Gastrocnemius medialis (tissue), 4 donors: ENCODE measurements around the gene MAP1LC3B2. TPM values are rescaled to one million over a fixed set of nuclear protein-coding genes. Genes with fewer than 3 reads are reported as not detected.

Source experiments
- ATAC-seq, 2 donors: fragments of 150-250 bp; one replicate each; pipeline ENCODE4 v1.9.1; 2016
- DNase-seq, 2 donors: peaks; one replicate each; pipeline ENCODE4 v3.0.0-alpha.2; 2019
- H3K27ac ChIP-seq, 4 donors: fragments of 200-600 bp; sonication (generic); 1 replicate in 1 of 4; 2 replicates in 3 of 4; pipeline ENCODE4 v1.5.1; 2016 to 2018; ENCODE audit warnings: mild to moderate bottlenecking in 2 of 4, moderate library complexity in 1 of 4
- H3K27me3 ChIP-seq, 3 donors: fragments of 200-600 bp; sonication (generic) in 2 of 3; 1 replicate in 1 of 3; 2 replicates in 2 of 3; pipeline versions ENCODE4 v1.5.1 to v1.6.0; 2016 to 2019; ENCODE audit warnings: mild to moderate bottlenecking in 1 of 3, moderate library complexity in 1 of 3
- H3K36me3 ChIP-seq, 2 donors: fragments of 200-600 bp; sonication (generic) in 1 of 2; one replicate each; pipeline ENCODE4 v1.5.1; 2017 to 2018
- H3K4me1 ChIP-seq, 2 donors: fragments of 200-600 bp; sonication (generic) in 1 of 2; one replicate each; pipeline ENCODE4 v1.5.1; 2016 to 2017; ENCODE audit warnings: mild to moderate bottlenecking in 2 of 2
- H3K4me3 ChIP-seq, 4 donors: fragments of 200-600 bp; sonication (generic) in 3 of 4; 1 replicate in 1 of 4; 2 replicates in 3 of 4; pipeline ENCODE4 v1.5.1; 2016 to 2019; ENCODE audit warnings: mild to moderate bottlenecking in 2 of 4
- H3K9me3 ChIP-seq, 3 donors: fragments of 200-600 bp; sonication (generic) in 2 of 3; 1 replicate in 1 of 3; 2 replicates in 2 of 3; pipeline ENCODE4 v1.5.1; 2016 to 2019
- POLR2A ChIP-seq, 2 donors: fragments of 450-650 bp; IDR thresholded peaks; one replicate each; pipeline ENCODE4 v1.6.1; 2017; ENCODE audit warnings: antibody characterized with exemption in 2 of 2, mild to moderate bottlenecking in 2 of 2, moderate library complexity in 2 of 2
- in situ Hi-C, 4 donors: fragments of 200-750 bp; cut with MboI; loops; one replicate each; pipeline versions ENCODE4 v1.15.0 to v1.8.0; 2017; ENCODE audit warnings: low sequenced_read_pairs in 4 of 4
- intact Hi-C: fragments of 100-400 bp; cut with DNase I; formaldehyde crosslinking; loops from one replicate; pipeline ENCODE4 v1.15.1; 2023; ENCODE audit warnings: low total_unique reads
- total RNA-seq, 4 donors: library from RNA; depleted of rRNA; stranded (reverse); fragments of >200 nt; gene quantifications; one replicate each; pipeline versions ENCODE4 v1.1.0 to v1.2.3, GENCODE V29; 2016
- TF ChIP-seq, protein P1 (sequence below), 5 experiments: fragments of 450-650 bp in 3 of 5; fragments of 200-600 bp in 2 of 5; sonication (generic) in 2 of 5; IDR thresholded peaks in 4 of 5; conservative IDR thresholded peaks in 1 of 5; 1 replicate in 4 of 5; 2 replicates in 1 of 5; pipeline ENCODE4 v1.5.1; 2016 to 2019; ENCODE audit warnings: antibody characterized with exemption in 5 of 5, mild to moderate bottlenecking in 3 of 5, moderate library complexity in 3 of 5

Gene MAP1LC3B2
- total RNA-seq, 4 donors from 2014 or later: 0.68 to 2.5 (median 1.4) TPM

DNA sequence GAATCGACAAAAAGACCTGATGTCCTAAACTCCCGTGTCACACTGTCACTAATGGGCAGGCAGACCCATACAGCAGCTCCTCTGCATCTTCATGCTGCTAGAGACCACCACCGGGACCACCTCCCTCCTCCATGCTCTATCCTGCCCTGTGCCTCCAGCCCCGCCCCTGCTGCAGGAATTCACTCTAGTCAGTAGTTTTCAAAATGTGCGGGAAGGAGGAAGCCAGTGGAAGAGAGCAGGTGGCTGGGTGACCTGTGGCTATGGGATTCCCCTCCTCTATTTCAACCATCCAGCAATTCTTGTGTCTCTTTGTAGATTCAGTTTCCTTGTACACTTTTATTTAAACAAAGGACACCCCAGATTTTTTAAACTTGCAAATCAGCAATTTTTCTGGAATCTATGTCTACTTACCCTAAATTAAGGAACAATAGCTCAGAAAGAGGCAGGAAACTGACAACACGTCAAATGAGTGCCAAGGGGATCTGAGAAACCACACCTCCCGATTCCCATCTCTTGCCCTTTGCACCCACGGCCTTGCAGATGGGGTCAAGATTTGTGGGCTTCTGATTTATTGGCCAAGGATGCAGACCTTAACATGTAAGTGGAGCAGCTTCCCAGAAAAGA, 20.4 kb upstream of the MAP1LC3B2 start:
- Histone ChIP-seq H3K36me3 (no peaks in the 10 kb centered on the region), H3K27me3 (no peaks in the 10 kb centered on the region), H3K4me3 (no peak overlapping the region), H3K4me1 (peaks cover 0 to 15% of the 10 kb centered on the region in 2 donors), H3K9me3 (no peaks in the 10 kb centered on the region), H3K27ac (peak overlapping the region in 2 of 4 donors; percentile 35 to 46)
- TF ChIP-seq, protein P1, sequence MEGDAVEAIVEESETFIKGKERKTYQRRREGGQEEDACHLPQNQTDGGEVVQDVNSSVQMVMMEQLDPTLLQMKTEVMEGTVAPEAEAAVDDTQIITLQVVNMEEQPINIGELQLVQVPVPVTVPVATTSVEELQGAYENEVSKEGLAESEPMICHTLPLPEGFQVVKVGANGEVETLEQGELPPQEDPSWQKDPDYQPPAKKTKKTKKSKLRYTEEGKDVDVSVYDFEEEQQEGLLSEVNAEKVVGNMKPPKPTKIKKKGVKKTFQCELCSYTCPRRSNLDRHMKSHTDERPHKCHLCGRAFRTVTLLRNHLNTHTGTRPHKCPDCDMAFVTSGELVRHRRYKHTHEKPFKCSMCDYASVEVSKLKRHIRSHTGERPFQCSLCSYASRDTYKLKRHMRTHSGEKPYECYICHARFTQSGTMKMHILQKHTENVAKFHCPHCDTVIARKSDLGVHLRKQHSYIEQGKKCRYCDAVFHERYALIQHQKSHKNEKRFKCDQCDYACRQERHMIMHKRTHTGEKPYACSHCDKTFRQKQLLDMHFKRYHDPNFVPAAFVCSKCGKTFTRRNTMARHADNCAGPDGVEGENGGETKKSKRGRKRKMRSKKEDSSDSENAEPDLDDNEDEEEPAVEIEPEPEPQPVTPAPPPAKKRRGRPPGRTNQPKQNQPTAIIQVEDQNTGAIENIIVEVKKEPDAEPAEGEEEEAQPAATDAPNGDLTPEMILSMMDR (IDR thresholded peaks at IDR 0.05 in 4 of 5, conservative IDR thresholded peaks at IDR 0.05 in 1 of 5): no peak
- no peak for TF ChIP-seq POLR2A (IDR thresholded peaks at IDR 0.05)
- in situ Hi-C loops (no loop called here), intact Hi-C loops (loop anchor here (5.0 kb wide), 1 partner anchor 221 kb away; no protein-coding TSS in a partner anchor)
- DNase-seq (no peak), ATAC-seq (no peak)

DNA sequence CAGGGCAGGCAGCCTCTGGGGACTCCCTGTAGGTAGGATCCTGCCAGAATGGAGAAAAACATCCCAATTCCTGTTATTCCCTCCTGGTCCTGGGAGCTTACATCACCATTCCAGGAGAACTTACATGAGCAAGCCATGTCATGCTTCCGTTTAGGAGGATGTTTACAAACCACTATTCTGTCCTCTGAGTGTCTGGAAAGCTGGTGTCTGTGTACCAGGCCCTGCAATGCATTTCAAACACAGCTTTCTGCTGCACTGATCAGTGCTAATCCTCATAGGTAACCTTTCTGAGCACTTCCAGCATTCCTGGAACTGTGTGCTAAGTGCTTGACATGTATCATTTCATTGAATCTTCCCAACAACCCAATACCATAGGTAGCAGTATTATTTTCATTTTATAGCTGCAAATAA, 19.8 kb upstream of the MAP1LC3B2 start:
- ATAC-seq: peak in 1 of 2 donors; percentile 36
- Histone ChIP-seq H3K4me1 (peaks cover 0 to 15% of the 10 kb centered on the region in 2 donors), H3K27me3 (no peaks in the 10 kb centered on the region), H3K36me3 (no peaks in the 10 kb centered on the region), H3K9me3 (no peaks in the 10 kb centered on the region), H3K4me3 (no peak overlapping the region), H3K27ac (peak overlapping the region in 2 of 4 donors; percentile 35 to 46)
- DNase-seq: no peak
- no peak for TF ChIP-seq POLR2A (IDR thresholded peaks at IDR 0.05)
- TF ChIP-seq, protein P1 (IDR thresholded peaks at IDR 0.05 in 4 of 5, conservative IDR thresholded peaks at IDR 0.05 in 1 of 5): no peak
- in situ Hi-C loops (no loop called here), intact Hi-C loops (loop anchor here (5.0 kb wide), 1 partner anchor 222 kb away; no protein-coding TSS in a partner anchor)

DNA sequence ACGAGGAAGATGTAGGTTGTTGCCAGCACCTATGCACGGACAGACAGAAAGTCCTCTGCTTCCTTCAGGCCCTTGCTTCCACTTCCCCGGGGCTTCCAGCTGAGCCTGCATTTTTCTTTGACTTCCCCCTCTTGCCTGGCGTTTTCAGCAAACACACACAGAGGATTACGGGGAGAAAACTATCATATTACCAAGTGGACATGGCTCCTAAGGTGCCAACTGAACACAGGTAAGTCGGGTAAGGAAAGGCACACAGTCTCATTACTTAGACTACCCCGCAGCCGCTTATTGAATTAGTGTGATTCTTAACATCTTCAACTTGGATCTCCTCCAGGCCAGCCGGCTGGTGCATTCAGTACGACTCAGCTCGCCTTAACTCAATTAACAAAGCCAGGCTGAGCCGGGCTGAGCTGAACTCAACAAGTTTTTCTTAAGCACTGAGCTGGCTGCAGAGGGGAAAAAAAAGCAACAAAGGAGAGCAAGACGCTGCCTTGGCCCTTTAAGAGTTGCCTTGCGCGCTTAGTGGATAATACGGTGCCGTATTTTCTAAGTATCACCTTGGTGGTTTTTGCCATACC, 19.2 kb upstream of the MAP1LC3B2 start:
- intact Hi-C loops: loop anchor here (5.0 kb wide), 1 partner anchor 223 kb away; no protein-coding TSS in a partner anchor
- Histone ChIP-seq H3K27ac (peak overlapping the region in 2 of 4 donors; percentile 35 to 46), H3K4me3 (peak overlapping the region in 1 of 4 donors; percentile 1)

DNA sequence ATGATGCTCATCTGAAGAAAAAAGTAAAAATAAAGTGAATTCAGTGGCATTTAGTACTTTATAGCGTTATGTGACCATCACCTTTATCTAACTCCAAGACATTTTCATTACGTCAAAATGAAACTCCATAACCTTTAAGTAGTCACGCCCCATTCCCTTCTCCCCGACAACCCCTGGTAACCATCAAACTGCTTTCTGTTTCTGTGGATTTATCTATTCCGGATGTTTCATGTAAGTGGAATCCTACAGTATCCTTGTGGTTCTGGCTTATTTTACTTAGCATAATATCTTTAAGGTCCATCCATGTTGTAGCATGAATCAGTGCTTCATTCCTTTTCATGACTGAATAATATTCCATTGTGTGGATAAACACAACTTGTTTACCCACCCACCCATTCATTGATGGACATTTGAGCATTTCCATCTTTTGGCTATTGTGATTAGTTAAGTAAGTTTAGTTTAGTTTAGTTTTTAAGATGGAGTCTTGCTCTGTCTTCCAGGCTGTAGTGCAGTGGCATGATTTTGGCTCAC, 18.5 kb upstream of the MAP1LC3B2 start:
- Histone ChIP-seq H3K36me3 (no peaks in the 10 kb centered on the region), H3K9me3 (no peaks in the 10 kb centered on the region), H3K4me3 (no peak overlapping the region), H3K4me1 (peaks cover 0 to 15% of the 10 kb centered on the region in 2 donors), H3K27ac (no peak overlapping the region), H3K27me3 (no peaks in the 10 kb centered on the region)
- DNase-seq (no peak), ATAC-seq (no peak)
- intact Hi-C loops (no loop called here), in situ Hi-C loops (loop anchor here in 1 of 4 donors (10.0 kb wide), 1 partner anchor 54 kb away; no protein-coding TSS in a partner anchor)
- no peak for TF ChIP-seq POLR2A (IDR thresholded peaks at IDR 0.05)
- TF ChIP-seq, protein P1 (IDR thresholded peaks at IDR 0.05 in 4 of 5, conservative IDR thresholded peaks at IDR 0.05 in 1 of 5): no peak

More for the DNA sequence above, 19.2 kb upstream of the MAP1LC3B2 start:
- H3K9me3 ChIP-seq: no peaks in the 10 kb centered on the region
- TF ChIP-seq POLR2A (IDR thresholded peaks at IDR 0.05): no peak
- TF ChIP-seq, protein P1 (IDR thresholded peaks at IDR 0.05 in 4 of 5, conservative IDR thresholded peaks at IDR 0.05 in 1 of 5): no peak
- in situ Hi-C loops: loop anchor here in 1 of 4 donors (10.0 kb wide), 1 partner anchor 55 kb away; no protein-coding TSS in a partner anchor
- no peak for ATAC-seq
- DNase-seq: peak in 1 of 2 donors; percentile 18
- H3K36me3 ChIP-seq: no peaks in the 10 kb centered on the region
- peaks cover 0 to 15% of the 10 kb centered on the region in 2 donors for H3K4me1 ChIP-seq
- H3K27me3 ChIP-seq: no peaks in the 10 kb centered on the region
